Tibial nerve (tissue), 4 donors: Measurements from ENCODE around the gene SLC35B2. TPM values are rescaled to one million over a fixed set of nuclear protein-coding genes. Genes with fewer than 3 reads are reported as not detected.
A peak's percentile ranks its signal among the peaks of the same experiment; 100 is the strongest.

Source experiments
- DNase-seq, 2 donors: peaks; one replicate each; pipeline ENCODE4 v3.0.0-alpha.2; 2019; ENCODE audit warnings: low spot score in 2 of 2
- H3K27ac ChIP-seq, 4 donors: fragments of 200-600 bp; sonication (generic) in 3 of 4; one replicate each; pipeline ENCODE4 v1.5.1; 2017 to 2019; ENCODE audit warnings: mild to moderate bottlenecking in 1 of 4
- H3K27me3 ChIP-seq, 2 donors: fragments of 200-600 bp; sonication (generic) in 1 of 2; one replicate each; pipeline versions ENCODE4 v1.5.1 to v1.6.0; 2017 to 2019
- H3K36me3 ChIP-seq, 3 donors: fragments of 200-600 bp; sonication (generic); one replicate each; pipeline ENCODE4 v1.5.1; 2018 to 2019
- H3K4me1 ChIP-seq, 4 donors: fragments of 200-600 bp; sonication (generic) in 3 of 4; one replicate each; pipeline ENCODE4 v1.5.1; 2017 to 2019
- H3K4me3 ChIP-seq, 4 donors: fragments of 200-600 bp; sonication (generic) in 3 of 4; one replicate each; pipeline ENCODE4 v1.5.1; 2017 to 2019; ENCODE audit warnings: mild to moderate bottlenecking in 1 of 4, moderate library complexity in 1 of 4
- H3K9me3 ChIP-seq, 4 donors: fragments of 200-600 bp; sonication (generic) in 3 of 4; one replicate each; pipeline ENCODE4 v1.5.1; 2017 to 2019
- CTCF ChIP-seq, 5 experiments: fragments of 200-600 bp in 3 of 5; fragments of 450-650 bp in 2 of 5; sonication (generic) in 3 of 5; IDR thresholded peaks; one replicate each; pipeline ENCODE4 v1.5.1; 2016 to 2019; ENCODE audit warnings: antibody characterized with exemption in 5 of 5, mild to moderate bottlenecking in 3 of 5, moderate library complexity in 2 of 5
- EP300 ChIP-seq, 2 donors: sonication (generic); formaldehyde crosslinking; IDR thresholded peaks; one replicate each; pipeline ENCODE4 v1.6.1; 2017; ENCODE audit warnings: antibody characterized with exemption in 2 of 2, mild to moderate bottlenecking in 1 of 2
- POLR2A ChIP-seq, 2 donors: fragments of 450-650 bp; IDR thresholded peaks; one replicate each; pipeline ENCODE4 v1.6.1; 2017; ENCODE audit warnings: antibody characterized with exemption in 2 of 2, mild to moderate bottlenecking in 2 of 2, moderate library complexity in 2 of 2
- WGBS, 2 donors: methylation state at CpG; one replicate each; pipeline ENCODE4 v1.1.5; 2018; 5-methylcytosine and 5-hydroxymethylcytosine counted together
- total RNA-seq, 4 donors: library from RNA; depleted of rRNA; stranded (reverse); fragments of >200 nt; gene quantifications; one replicate each; pipeline ENCODE4 v1.1.0, GENCODE V29; 2016

The SLC35B2 gene
- total RNA-seq, 4 donors from 2014 or later, result 28.0 to 34.1 (median 33.1) TPM

- Histone ChIP-seq H3K9me3 (no peaks in the 10 kb centered on the region), H3K4me3 (peak overlapping the region; percentile 47 to 77 (median 62)), H3K27me3 (no peaks in the 10 kb centered on the region), H3K4me1 (peaks cover 4 to 42% (median 29%) of the 10 kb centered on the region in 4 donors), H3K36me3 (peaks cover 0 to under 1% (median 0%) of the 10 kb centered on the region in 3 donors), H3K27ac (peak overlapping the region; percentile 96 to 98 (median 96))
- peak in 1 of 2 donors; percentile 82 for TF ChIP-seq EP300 (IDR thresholded peaks at IDR 0.05)
- TF ChIP-seq POLR2A (IDR thresholded peaks at IDR 0.05), result peak in 1 of 2 donors; percentile 58
- peak; percentile 96 to 100 (median 99) for TF ChIP-seq CTCF (IDR thresholded peaks at IDR 0.05)
- DNase-seq, result peak; percentile 66 to 79
- 3 to 4% methylated on average over 17 to 26 of the region's 42 CpGs for WGBS, 2 donors
Measured at GRCh38 chr6:44237813-44238433, 19.4 kb downstream of the SLC35B2 start.

GRCh38 chr6:44237021-44237812, 20.1 kb downstream of the SLC35B2 start:
- WGBS, 2 donors, result 27 to 37% methylated on average over 18 to 22 of the region's 22 CpGs
- TF ChIP-seq EP300 (IDR thresholded peaks at IDR 0.05), result peak in 1 of 2 donors; percentile 79
- TF ChIP-seq CTCF (IDR thresholded peaks at IDR 0.05), result peak in 1 of 5 experiments; percentile 8
- peak in 1 of 2 donors; percentile 46 for TF ChIP-seq POLR2A (IDR thresholded peaks at IDR 0.05)

GRCh38 chr6:44235891-44236516, 21.3 kb downstream of the SLC35B2 start:
- H3K27ac ChIP-seq, result peak overlapping the region in 2 of 4 donors; percentile 86 to 91
- DNase-seq, result no peak
- TF ChIP-seq POLR2A (IDR thresholded peaks at IDR 0.05) (no peak), EP300 (IDR thresholded peaks at IDR 0.05) (no peak), CTCF (IDR thresholded peaks at IDR 0.05) (no peak)
- H3K4me1 ChIP-seq, result peaks cover 4 to 54% (median 29%) of the 10 kb centered on the region in 4 donors
- 87 to 89% methylated on average over 6 of the region's 6 CpGs for WGBS, 2 donors
- no peaks in the 10 kb centered on the region for H3K27me3 ChIP-seq
- no peak overlapping the region for H3K4me3 ChIP-seq
- no peaks in the 10 kb centered on the region for H3K9me3 ChIP-seq
- peaks cover 0 to 20% (median 0%) of the 10 kb centered on the region in 3 donors for H3K36me3 ChIP-seq

More at GRCh38 chr6:44237021-44237812, 20.1 kb downstream of the SLC35B2 start:
- Histone ChIP-seq H3K27ac (peak overlapping the region; percentile 96 to 98 (median 96)), H3K4me3 (peak overlapping the region; percentile 47 to 77 (median 62)), H3K27me3 (no peaks in the 10 kb centered on the region), H3K36me3 (peaks cover 0 to 8% (median 0%) of the 10 kb centered on the region in 3 donors), H3K4me1 (peaks cover 4 to 48% (median 29%) of the 10 kb centered on the region in 4 donors), H3K9me3 (no peaks in the 10 kb centered on the region)
- DNase-seq, result peak; percentile 84 to 92

- TF ChIP-seq CTCF (IDR thresholded peaks at IDR 0.05), result no peak
- no peak for TF ChIP-seq EP300 (IDR thresholded peaks at IDR 0.05)
- TF ChIP-seq POLR2A (IDR thresholded peaks at IDR 0.05), result no peak
- no peaks in the 10 kb centered on the region for H3K9me3 ChIP-seq
- peaks cover 4 to 61% (median 29%) of the 10 kb centered on the region in 4 donors for H3K4me1 ChIP-seq
- DNase-seq, result no peak
- peak overlapping the region; percentile 45 to 91 (median 79) for H3K27ac ChIP-seq
- 63 to 76% methylated on average over 6 of the region's 6 CpGs for WGBS, 2 donors
- H3K4me3 ChIP-seq, result no peak overlapping the region
- H3K27me3 ChIP-seq, result no peaks in the 10 kb centered on the region
- peaks cover 0 to 27% (median 0%) of the 10 kb centered on the region in 3 donors for H3K36me3 ChIP-seq
Measured at GRCh38 chr6:44235269-44235668, 22.1 kb downstream of the SLC35B2 start.
